HG03439 (cell line): Measurements from ENCODE around the gene SLC20A1.
"Not testable (repeated sequence)": the region's sequence is repeated elsewhere in the genome, so short reads cannot be mapped to it uniquely, and the experiment has no call there.

Experiments
- ATAC-seq: cut with Tn5 transposase; IDR thresholded peaks from one replicate; pipeline ENCODE4 v1.9.1; 2021; ENCODE audit warnings: mild to moderate bottlenecking, moderate library complexity; ENCODE audit not compliant: unreplicated experiment

Gene SLC20A1

DNA sequence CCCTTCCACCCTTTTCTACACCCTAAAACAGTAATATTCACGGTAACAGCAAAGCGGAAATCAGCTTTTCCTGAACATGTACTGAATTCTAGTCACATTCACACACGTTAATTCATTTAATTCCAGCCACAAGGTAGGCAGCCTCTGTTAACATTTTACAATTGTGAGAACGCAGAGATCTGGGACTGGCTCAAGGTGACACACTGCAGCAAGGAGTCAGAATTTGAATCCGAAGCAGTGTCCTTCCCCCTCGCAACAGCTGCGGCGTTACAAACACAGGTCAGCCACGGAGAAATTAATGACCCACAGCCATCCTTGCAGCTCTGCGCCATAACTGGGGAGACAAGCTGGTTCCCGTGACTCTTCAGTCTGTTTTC lies 818 bp upstream of the SLC20A1 start:
- ATAC-seq, result no peak

DNA sequence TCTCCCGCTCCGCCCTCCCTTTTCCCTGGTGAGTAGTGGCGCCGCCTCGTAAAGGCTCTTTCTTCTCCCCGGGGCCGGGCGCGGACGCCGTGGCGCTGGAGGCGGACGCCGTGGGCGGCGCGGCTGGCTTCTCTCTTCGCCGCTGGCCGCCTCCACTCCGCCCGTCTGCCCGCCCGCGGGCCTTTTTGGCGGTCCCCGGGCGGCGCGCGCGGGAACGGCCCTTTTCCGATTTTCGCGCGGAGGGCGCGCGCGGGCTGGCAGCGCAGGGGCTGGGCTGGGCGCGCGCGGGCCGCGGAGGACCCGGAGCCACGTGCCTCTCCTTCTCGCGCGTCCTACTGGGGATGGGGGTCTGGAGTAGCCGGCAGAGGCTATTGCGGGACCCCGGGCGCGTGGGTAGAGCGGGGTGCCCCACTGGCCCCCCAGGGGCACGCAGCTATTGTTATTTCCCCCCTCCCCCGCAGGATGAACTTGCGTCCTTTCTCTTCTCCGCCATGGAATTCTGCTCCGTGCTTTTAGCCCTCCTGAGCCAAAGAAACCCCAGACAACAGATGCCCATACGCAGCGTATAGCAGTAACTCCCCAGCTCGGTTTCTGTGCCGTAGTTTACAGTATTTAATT lies 472 bp downstream of the SLC20A1 start:
- peak; percentile 19 for ATAC-seq

DNA sequence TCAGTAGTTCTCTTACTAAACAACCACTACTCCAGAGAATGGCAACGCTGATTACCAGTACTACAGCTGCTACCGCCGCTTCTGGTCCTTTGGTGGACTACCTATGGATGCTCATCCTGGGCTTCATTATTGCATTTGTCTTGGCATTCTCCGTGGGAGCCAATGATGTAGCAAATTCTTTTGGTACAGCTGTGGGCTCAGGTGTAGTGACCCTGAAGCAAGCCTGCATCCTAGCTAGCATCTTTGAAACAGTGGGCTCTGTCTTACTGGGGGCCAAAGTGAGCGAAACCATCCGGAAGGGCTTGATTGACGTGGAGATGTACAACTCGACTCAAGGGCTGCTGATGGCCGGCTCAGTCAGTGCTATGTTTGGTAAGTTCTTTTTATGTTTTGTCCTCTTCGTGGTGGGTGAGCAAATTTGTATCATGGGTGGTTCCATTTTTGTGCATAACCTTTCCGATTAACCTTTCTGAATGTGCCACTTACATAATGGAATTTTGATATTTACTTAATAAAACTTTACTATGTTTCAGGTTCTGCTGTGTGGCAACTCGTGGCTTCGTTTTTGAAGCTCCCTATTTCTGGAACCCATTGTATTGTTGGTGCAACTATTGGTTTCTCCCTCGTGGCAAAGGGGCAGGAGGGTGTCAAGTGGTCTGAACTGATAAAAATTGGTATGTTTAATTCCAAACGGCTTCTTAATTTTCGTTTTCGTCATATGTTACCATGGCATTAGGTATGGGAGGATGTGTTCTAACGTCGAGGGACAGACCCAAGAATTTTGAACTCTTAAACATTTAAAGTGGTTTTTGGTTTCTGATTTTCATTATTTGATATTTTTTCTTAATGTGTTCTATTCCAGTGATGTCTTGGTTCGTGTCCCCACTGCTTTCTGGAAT lies 1.3 kb downstream of the SLC20A1 start:
- no peak for ATAC-seq

DNA sequence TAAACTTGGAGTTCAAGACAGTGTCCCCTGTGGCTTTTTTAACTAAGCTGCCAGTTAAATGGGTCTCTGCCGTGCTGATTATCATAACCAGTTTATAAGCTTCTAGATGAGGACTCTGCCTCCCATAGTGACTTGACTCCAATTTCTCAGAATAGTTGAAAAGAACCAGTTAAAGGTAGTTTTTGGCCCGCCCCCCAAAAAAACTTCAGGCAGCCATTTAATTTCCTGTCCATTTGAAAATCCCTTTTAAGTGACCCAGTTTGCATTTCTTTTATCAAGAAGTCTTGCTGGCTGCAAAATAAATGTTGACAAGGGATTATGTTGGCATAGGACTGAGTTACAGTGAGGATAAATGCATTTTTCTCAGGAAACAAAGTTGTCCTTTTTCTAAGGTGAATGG lies 2.3 kb downstream of the SLC20A1 start:
- ATAC-seq, result no peak

DNA sequence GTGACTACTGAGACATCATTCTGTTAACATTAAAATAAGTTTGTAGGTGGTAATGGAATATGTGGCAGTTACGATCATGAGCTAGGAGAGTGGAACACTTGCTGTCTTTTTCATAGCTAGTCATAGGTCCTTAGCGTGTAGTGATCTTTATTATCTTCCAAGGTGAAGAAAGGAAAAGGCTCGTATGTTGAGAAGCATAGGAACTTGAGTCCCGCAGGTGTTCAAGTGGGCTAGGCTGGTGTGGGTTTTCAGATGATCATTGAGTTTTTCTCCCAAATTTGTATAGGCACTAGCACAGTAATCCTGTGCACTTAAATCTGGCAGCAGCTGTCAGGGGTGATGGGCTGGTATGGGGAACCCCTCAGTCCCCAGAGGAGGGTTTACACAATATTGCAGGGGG lies 10.9 kb downstream of the SLC20A1 start:
- no peak for ATAC-seq

DNA sequence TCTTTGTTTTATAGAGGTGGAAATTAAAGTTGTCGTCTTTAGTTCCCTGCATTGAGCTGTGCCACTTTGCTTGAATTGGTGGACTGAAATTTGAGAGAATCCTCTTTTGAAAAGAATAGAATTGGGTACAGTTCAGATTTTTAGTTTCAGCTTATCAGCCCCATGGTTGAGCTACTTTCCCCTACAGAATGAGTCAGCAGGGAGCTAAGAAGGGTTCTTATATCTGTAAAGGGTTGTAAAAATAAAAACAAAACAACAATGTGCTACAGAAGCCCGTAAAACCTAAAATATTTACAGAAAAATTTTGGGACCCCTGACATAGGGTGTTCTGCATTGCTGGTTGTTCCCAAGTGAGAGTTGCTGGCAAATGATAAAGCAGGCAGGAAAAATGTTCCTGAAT lies 12.6 kb downstream of the SLC20A1 start:
- ATAC-seq, result no peak

DNA sequence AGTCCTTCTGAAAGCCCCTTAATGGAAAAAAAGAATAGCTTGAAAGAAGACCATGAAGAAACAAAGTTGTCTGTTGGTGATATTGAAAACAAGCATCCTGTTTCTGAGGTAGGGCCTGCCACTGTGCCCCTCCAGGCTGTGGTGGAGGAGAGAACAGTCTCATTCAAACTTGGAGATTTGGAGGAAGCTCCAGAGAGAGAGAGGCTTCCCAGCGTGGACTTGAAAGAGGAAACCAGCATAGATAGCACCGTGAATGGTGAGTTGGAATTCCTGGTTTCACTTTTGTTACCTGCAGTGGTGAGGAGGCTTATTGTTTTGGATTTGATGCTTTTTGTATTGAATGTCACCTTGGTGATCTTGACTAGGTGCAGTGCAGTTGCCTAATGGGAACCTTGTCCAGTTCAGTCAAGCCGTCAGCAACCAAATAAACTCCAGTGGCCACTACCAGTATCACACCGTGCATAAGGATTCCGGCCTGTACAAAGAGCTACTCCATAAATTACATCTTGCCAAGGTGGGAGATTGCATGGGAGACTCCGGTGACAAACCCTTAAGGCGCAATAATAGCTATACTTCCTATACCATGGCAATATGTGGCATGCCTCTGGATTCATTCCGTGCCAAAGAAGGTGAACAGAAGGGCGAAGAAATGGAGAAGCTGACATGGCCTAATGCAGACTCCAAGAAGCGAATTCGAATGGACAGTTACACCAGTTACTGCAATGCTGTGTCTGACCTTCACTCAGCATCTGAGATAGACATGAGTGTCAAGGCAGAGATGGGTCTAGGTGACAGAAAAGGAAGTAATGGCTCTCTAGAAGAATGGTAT lies 13.3 kb downstream of the SLC20A1 start:
- no peak for ATAC-seq

DNA sequence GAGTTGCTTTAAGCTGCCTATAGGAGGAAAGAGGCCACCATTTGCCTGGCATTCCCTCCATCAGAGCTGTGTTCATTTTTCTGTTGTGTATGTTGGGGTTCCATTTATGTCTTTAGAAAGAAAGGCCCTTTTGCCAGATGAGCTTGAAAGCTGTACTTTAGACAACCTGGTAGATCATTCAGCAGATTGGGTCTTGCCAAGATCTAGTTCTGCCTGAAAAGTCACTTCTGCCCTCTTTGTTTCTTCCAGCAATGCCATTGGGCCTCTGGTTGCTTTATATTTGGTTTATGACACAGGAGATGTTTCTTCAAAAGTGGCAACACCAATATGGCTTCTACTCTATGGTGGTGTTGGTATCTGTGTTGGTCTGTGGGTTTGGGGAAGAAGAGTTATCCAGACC lies 14.4 kb downstream of the SLC20A1 start:
- no peak for ATAC-seq

DNA sequence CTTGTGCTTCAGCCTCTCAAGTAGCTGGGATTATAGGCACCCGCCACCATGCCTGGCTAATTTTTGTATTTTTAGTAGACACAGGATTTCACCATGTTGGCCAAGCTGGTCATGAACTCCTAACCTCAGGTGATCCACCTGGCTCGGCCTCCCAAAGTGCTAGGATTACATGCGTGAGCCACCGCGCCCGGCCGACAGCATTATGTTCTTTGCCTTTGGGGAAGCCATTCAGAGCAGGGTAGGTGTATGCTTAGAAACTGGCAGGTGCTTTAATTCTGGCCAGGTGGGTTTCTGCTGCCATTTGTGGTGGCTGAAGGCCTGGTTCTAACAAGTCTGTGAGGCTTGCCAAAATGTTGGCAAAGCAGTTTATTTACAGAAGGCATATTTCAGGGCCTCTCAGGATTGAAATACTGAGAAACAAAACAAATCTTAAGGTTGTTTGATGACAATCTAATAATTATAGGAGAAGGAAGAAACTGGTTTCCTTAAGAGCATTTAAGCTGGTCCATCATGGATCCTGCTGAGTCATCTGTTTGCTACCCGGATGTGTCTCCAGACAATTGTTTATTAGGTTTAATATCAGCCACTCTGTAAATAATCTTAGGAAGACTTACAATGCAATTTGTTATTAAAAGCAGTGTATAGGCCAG lies 16.0 kb downstream of the SLC20A1 start:
- ATAC-seq, result no peak

DNA sequence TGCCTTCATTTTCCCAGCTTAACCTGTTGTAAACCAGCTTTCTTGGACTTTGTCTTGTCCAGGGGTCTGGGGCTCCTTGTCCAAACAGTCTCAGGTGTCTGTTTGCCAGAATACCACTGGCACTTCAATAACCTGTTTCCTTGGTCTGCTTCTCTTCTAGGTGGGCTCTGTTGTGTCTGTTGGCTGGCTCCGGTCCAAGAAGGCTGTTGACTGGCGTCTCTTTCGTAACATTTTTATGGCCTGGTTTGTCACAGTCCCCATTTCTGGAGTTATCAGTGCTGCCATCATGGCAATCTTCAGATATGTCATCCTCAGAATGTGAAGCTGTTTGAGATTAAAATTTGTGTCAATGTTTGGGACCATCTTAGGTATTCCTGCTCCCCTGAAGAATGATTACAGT lies 17.0 kb downstream of the SLC20A1 start:
- no peak for ATAC-seq

DNA sequence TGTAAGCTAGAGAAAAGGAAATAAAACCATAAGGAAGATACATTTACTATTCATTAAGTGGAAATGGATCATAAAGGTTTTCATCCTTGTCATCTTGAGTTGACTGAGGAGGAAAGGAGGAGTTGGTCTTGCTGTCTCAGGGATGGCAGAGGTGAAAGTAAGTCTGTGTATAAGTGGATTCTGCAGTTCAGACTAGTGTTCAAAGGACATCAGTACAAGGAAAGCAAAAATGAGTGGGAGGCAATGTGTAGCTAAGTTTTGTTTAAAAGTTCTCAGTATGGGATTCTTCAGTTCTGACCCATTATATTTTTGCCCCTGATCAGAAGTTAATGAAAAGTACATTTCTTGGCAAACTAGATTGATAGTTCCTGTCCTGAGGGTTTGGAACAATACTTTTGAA lies 18.9 kb downstream of the SLC20A1 start:
- no peak for ATAC-seq

DNA sequence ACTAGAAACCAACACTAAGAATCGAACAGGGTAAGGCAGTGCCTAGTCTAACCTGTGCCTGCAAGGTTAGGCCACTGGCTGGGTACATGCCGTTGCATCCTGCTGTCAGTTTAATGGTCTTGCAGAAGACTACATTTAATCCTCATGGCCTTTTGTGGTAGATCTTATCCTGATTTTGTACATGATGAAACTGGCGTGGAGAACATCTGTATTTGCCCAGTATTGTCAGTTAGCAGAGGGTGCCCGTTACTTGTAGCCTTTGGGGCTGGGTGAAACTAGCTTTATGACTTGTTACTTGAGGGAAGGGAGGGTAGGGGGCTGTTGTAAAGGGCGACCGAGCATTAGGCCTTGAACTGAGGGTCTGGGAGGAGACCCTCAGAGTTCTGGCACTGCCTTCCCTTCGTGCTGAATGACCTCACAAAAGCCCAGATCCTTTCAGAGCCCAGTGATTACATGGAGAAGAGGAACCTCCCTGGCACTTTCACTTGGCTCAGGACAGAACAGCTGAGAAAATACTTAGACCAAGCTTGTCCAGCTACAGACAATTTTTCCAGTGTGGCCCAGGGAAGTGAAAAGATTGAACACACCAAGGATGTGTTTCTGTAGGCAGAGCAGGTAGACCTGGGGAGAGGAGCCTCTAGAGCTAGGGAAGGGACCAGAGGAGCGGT lies 19.5 kb downstream of the SLC20A1 start:
- ATAC-seq, result no peak

DNA sequence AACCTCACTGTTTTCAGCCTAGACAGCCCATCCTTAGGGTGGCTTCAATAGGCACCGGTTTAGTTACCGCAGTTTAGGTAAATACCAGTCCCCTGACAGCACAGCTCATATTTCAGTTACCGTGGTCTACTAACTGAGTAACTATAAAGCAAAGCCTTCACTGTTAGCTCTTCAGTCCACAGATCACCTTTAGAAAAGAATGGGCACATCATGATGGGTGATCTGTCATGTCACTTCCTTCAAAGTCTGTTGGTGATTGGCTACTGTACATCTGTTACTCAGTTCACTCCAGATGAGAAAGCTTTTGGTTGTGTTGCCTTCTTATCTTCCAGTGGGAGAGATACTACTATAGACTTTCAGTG lies 21.0 kb downstream of the SLC20A1 start:
- ATAC-seq, result no peak

DNA sequence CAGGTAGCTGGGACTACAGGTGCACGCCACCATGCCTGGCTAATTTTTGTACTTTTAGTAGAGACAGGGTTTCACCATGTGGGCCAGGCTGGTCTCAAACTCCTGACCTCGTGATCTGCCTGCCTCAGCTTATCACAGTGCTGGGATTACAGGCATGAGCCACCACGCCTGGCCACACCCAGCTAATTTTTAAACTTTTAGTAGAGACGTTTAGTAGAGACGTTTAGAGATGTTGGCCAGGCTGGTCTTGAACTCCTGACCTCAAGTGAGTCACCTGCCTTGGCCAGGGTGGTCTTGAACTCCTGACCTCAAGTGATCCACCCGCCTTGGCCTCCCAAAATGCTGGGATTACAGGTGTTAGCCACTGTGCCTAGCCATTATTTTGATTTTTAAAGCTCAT lies 21.8 kb downstream of the SLC20A1 start:
- not testable (repeated sequence) for ATAC-seq

DNA sequence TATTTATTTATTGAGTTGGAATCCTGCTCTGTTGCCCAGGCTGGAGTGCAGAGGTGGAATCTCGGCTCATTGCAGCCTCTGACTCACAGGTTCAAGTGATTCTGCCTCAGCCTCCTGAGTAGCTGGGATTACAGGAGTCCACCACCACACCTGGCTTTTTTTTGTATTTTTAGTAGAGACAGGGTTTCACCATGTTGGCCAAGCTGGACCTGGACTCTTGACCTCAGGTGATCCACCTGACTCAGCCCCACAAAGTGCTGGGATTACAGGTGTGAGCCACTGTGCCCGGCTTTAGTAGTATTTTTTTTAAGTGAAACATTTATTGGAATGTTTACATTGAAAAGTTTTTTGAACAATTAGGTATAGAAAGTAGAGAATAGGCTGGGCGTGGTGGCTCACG lies 23.9 kb downstream of the SLC20A1 start:
- ATAC-seq, result no peak

DNA sequence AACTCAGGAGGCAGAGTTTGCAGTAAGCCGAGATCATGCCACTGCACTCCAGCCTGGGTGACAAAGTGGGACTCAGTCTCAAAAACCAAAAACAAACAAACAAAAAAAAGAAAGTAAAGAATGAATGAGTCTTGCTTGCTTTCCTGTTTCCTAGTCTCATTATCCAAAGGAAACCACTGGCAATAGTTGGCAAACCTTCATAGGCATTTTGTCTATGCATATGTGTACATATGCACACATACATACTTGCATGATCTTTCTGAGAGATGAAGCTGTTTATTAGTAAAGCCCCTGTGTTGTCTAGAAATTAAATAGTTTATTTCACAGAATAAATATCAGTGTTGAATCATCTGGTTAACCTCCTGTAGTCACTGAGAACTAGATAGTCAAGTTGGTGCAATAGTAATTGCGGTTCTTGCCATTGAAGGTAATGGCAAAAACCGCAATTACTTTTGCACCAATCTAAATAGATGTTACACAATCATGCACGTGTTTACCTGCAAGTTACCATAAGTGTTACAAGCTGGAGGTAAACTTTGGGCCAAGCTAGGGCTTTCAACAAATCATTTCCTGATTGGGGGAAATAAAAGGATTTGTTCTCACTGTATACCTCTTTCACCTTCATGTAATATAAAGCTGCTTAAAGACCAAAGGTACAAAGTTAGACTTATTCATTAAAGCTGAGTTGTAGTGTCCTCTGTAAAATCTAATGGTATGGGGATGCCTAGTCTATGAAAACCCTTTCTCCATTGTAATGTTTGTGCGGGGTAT lies 24.7 kb downstream of the SLC20A1 start:
- no peak for ATAC-seq

DNA sequence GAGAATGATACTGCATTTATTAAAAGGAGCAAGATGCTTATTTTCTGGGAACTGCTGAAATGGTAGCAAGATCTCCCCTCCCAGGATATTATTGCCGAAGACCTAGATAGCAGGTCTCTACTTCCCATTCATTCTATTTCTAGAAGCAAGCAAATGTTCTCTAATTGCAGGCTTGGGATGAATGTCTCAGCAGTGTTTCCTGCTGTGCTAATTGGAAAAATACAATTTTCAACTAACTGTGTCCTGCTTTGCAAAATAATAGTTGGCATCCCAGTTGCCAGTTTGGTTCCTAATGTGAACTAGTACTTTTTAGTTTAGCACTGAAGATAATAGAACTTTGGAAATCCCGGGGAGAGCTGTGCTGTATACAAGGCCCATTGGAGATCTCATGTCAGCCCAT lies 26.1 kb downstream of the SLC20A1 start:
- no peak for ATAC-seq

DNA sequence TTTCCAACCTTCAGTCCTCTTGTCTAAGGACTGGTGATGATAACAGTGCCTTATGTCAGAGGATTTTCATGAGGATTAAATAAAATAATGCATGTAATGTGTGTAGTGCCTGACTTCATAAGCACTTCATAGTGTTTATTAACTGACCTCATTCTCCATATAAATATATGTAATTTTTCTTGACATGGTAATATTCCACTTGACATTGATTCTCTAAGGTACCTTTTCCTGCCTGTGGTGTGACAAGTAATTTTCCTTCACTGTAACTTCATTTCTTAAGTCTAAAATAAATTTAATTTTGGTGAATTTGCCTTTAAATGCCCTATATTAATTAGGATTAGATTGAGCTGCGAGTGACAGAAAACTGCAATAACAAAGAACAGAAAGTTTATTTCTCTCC lies 27.3 kb downstream of the SLC20A1 start:
- ATAC-seq, result no peak

DNA sequence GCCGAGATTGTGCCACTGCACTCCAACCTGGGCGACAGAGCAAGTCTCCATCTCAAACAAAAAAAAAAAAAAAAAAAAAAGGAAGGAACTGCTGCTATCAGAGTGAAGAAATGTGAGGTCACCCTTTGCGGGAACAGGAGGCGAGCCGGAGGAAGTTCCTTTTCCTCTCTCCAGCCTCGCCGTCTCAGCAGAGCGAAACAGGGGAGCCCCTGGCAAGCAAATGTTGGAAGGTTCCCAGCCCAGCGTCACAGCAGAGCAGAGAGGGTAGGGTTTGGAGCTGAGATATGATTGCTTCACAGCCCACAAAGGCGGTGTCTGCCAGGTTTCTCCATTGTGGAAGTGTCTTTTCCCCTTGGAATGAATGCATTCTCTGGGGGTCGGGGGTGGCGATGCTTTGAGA lies 28.5 kb downstream of the SLC20A1 start:
- no peak for ATAC-seq

DNA sequence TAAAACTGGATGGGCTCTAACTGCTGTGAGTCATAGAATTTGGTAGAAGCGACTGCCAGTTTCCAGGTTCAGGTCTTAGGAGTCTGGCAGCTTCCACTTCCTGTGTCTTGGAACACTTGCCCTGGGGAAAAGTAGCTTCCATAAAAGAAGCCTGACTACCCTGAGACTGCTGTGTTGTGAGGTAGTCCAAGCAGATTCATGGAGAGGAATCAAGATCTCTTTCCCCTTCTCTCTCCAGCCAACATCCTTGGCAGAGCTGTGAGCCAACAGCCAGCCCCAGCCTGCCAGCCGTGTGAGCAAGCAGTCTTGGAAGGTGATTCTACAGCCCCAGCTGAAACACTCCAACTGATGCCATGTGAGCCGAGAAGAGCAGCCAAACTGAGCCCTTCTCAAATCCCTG lies 33.7 kb downstream of the SLC20A1 start:
- ATAC-seq, result no peak
